GM10847 (cell line): ENCODE measurements around the gene LRRC28.

Source experiments
- POLR2A ChIP-seq: IDR thresholded peaks from 2 replicates; pipeline ENCODE4 v1.6.1; 2011; ENCODE audit not compliant: insufficient read length; ENCODE audit errors: extremely low read depth

LRRC28 gene

DNA sequence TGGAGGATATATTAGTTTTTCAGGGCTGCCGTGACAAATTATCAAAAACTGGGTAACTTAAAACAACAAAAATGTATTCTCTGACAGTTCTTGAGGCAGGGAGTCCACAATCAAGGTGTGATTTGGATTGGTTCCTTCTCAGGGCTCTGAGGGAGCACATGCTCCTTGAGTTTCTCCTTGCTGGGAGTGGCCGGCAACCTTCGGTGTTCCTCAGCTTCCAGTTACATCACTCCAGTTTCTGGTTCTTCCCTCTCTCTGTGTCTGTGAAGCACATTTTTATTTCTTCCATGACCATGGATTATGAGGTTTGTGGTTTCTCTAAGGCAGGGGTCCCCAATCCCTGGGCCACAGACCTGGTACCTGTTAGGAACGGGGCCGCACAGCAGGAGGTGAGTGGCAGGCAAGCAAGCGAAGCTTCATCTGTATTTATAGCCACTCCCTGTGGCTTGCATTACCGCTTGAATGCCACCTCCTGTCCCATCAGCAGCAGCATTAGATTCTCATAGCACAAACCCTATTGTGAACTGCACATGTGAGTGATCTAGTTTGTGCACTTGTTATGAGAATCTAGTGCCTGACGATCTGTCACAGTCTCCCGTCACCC, 24.3 kb downstream of the LRRC28 start:
- no peak for TF ChIP-seq POLR2A

- TF ChIP-seq POLR2A, result no peak
Measured at GRCh38 chr15:99279290-99279689, 28.0 kb downstream of the LRRC28 start.

DNA sequence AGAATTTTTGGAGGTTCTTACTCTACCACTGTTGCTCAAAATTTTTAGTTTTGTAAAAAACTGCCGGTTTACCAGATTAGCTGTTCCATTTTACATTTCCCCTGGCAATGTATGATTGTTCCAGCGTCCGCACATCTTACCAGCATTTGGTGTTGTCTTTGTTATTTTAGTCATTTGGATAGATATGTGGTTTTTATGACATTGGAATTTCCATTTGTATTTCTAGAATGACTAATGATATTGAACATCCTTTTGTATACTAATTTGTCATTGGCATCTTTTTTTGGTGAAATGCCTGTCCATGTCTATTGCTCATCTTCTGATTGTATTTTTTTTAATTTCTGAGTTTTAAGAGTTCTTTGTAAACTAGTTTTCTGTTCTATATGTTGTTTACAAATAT, 28.5 kb downstream of the LRRC28 start:
- no peak for TF ChIP-seq POLR2A

GRCh38 chr15:99282121-99282520, 30.8 kb downstream of the LRRC28 start:
- TF ChIP-seq POLR2A, result no peak

DNA sequence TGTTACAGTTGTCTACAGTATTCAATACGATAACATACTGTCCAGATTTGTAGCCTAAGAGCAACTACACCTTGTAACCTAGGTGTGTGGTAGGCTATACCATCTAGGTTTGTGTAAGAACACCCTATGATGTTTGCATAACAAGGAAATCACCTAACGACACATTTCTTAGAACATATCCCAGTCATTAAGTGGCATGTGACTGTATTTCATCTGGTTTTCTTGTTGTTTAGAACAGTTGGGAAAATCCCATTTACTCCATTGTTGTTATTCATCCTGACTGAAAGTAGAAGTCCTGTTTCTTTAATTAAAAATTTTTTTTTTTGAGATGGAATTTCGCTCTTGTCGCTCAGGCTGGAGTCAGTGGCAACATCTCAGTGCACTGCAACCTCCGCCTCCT, 31.3 kb downstream of the LRRC28 start:
- TF ChIP-seq POLR2A, result no peak

DNA sequence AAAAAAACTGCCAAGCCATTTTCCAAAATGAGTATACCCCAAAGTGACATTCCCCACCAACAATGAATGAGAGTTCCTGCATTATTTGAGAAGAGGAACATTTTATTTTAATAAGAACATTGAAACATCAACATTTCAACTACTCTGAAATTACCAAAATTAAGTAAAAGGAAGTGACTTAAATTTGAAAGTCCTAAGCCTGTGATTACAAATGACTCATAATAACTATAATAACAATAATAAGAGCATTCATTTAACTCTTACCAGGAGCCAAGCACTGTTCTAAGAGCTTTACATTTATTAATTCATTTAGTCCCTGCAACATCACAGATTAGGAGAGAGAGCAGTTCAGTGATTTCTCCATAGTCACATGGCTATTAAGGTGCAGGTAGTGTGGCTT, 32.4 kb downstream of the LRRC28 start:
- no peak for TF ChIP-seq POLR2A

GRCh38 chr15:99291643-99292042, 40.4 kb downstream of the LRRC28 start:
- TF ChIP-seq POLR2A, result no peak

DNA sequence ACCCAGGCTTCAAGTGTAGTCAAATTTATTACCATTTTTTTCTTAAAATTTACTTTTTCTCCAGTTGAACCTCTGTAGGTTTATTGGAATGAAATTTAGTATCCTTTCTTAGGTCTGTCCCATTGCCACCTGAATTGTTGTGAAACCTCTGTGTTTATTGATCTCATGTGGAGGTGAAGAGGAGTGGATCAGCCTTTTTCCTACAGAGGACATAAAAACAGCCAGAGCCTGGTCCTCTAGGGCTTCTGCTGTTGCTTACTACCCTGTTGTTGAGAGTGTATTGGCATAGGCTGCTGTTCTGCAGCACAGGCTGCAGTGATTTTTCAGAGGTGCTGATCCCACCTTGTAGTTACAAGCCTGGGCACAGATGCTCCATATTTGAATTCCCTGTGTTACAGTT, 44.6 kb downstream of the LRRC28 start:
- no peak for TF ChIP-seq POLR2A

DNA sequence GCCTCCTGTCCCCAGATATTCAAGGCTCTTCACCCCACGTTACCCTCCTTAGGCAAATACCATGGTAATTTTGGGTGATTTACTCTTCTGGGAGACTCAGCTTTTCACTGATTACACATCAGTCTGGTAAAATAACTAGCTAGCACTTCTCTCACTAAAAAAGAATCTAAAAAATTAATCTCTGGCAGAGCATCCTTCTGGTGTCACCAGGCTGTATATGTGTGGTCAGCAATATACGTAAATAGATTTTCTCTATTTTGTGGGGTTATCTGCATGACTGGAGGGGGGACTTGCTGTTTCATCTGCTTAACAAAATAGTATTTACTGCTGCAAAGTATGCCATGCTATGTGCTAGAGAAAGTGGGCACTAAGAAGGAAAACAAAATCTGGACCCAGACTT, 45.1 kb downstream of the LRRC28 start:
- no peak for TF ChIP-seq POLR2A

GRCh38 chr15:99303907-99304306, 52.6 kb downstream of the LRRC28 start:
- no peak for TF ChIP-seq POLR2A

GRCh38 chr15:99305761-99306505, 54.7 kb downstream of the LRRC28 start:
- no peak for TF ChIP-seq POLR2A

- TF ChIP-seq POLR2A, result no peak
Measured at GRCh38 chr15:99306694-99307338, 55.5 kb downstream of the LRRC28 start.

DNA sequence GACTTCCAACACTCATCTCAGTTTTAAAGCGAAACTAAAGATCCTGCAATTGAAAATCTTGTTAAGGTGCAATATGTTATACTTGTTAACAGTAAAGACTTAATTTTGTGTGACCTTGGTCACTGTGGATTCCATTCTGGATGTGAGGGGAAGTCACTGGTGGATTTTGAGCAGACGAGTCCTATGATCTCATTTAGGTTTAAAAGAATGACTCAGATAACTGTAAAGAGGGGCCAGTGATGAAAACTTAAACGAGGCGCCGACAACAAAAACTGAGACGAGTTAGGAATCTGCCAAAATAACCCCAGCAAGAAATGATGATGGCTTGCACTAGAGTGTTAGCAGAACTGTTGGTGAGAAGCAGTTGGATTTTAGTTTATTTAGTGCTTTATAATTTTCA, 56.5 kb downstream of the LRRC28 start:
- no peak for TF ChIP-seq POLR2A

- no peak for TF ChIP-seq POLR2A
Measured at GRCh38 chr15:99310745-99311144, 59.5 kb downstream of the LRRC28 start.

GRCh38 chr15:99312228-99312627, 60.9 kb downstream of the LRRC28 start:
- no peak for TF ChIP-seq POLR2A

DNA sequence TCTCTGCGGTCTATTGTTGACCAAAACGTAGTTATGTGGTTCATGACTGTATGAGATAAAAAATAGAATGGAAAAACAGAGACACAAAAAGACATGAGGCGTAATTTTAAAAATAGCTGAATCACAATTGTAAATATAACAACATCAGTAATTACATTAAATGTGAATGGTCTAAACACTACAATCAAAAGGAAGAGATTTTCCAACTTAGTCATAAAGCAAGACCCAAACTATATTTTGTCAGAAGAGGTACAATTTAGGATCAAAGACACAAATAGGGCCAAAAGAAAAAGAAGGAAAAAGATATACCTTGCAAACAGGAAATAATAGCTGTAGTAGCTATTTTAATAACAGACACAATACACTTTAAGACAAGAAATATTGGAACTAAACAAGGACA, 61.5 kb downstream of the LRRC28 start:
- no peak for TF ChIP-seq POLR2A

DNA sequence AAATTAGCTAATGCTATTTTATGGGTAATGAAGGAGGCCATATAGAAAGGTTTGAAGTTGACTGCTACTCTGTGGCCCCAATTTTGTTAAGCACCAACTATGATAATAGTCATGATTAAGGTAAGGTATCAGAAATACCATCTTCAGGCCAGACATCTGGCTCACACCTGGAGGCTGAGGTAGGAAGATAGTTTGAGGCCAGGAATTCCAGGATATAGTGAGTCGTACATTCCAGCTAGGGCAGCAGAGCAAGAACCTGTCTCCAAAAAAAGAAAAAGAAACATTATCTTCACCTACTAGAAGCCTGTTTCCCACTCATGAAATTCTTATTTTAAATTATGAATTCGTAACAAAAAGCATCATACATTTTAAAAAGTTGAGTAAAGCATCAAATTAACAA, 64.4 kb downstream of the LRRC28 start:
- no peak for TF ChIP-seq POLR2A
